ENCODE measurements around the gene CENPE. TPM values are rescaled to one million over a fixed set of nuclear protein-coding genes. Genes with fewer than 3 reads are reported as not detected.

Gene CENPE
- total RNA-seq, 1 donor from 2014 or later = 0.51 TPM

DNA sequence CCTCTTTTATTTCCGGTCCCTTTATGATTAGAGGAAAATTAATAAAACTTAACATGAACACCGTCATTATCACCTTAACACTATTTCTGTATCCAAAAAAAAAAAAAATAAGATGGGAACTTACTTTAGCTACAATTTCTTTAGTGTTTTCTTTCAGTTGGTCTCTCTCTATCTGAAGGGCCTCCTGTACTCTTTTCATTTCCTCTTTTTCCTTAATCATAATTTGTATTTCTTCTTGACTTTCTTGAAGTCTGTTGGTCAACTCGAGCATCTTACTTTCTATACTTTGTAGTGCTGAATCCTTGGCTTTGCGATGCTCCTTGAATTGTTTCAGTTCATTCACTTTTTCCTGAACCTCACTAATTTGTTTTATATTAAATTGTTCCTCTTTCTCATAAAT lies 53.2 kb downstream of the CENPE start:
- ATAC-seq (no peak), DNase-seq (ENCODE audit: missing footprints) (no peak)
- intact Hi-C loops (cut with DNase I) = no loop called here

DNA sequence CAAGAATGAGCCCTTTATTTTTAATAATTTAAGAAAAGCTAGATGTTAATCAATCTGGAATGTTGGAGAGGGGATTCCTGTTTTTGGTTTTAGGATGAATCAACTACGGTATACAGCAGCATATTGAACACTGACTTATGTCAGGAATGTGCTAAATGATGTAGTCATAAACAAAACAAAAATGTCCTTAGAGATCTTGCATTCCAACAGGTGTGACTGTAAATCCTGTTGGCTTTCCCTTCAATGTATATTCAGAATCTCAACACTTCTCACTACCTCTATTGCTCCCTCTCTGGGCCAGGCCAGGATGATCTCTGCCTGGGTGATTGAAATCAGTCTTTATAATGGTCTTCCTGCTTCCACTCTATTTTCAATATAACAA lies 60.7 kb downstream of the CENPE start:
- intact Hi-C loops (cut with DNase I) = no loop called here
- ATAC-seq (no peak), DNase-seq (ENCODE audit: missing footprints) (no peak)

DNA sequence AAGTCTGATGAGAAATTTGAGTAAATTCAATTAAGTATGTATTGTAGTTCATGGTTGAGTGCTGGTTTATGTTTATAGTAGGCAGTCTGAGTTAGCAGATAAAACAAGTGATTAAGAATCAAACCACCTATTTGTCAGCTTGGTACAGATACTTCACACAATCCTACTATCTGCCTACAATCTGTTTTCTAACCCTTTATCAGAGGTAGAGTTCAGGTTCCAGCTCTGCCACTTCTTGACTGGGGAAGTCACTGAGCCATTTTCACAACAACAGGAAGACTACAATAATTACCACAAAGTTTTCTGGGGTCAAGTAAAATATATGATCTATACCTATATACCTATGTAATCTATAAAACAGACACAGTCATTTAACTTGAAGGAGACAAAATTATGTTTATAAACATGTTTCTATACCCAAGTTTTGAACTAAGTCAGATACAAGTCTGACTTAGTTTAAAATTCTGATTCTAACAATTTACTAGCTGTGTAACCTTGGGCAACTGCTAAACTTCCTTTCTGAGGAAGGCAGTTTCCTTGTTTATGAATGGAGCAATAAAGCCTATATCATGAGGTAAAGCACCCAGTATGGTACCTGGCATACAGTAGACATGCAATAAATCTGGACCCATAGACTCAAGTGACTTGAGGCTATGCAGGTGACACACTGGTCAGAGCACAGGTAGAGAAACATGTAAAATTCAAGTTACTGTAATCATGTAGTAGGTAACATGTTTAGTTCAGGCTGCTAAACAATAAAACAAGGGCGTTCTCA lies 61.3 kb downstream of the CENPE start:
- ATAC-seq (no peak), DNase-seq (ENCODE audit: missing footprints) (no peak)
- intact Hi-C loops (cut with DNase I) = no loop called here

DNA sequence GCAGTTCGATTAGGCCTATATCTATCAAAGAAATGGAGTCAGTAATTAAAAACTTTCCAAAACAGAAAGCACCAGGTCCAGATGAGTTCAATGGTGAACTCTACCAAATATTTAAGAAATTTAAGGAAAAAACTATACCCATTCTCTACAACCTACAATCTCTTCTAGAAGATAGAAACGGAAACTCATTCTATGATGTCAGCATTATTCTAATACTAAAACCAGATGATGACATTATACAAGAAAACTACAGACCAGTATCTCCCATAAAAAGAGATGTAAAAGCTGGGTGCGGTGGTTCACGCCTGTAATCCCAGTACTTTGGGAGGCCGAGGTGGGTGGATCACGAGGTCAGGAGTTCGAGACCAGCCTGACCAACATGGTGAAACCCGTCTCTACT lies 69.0 kb downstream of the CENPE start:
- ATAC-seq (no peak), DNase-seq (ENCODE audit: missing footprints) (no peak)
- intact Hi-C loops (cut with DNase I) = no loop called here

DNA sequence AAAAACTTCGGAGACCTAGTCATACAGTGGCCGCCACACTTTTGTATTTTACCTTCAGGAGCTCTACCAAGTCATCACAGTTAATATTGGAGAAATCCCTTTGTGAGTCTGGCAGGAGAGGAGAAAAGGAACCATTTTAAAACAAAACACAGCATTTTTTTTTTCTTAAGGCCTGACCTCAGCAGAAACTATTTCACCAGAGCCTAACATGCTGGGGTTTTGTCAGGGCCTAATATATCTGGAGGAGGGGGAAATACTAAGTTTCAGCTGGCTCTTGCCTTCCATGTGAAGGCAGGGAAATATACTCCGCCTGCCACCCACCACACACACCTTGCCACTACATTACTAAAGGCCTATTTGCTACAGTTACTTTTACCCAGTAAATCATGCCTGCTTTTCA lies 72.0 kb downstream of the CENPE start:
- intact Hi-C loops (cut with DNase I) = no loop called here
- DNase-seq (ENCODE audit: missing footprints) (no peak), ATAC-seq (no peak)

DNA sequence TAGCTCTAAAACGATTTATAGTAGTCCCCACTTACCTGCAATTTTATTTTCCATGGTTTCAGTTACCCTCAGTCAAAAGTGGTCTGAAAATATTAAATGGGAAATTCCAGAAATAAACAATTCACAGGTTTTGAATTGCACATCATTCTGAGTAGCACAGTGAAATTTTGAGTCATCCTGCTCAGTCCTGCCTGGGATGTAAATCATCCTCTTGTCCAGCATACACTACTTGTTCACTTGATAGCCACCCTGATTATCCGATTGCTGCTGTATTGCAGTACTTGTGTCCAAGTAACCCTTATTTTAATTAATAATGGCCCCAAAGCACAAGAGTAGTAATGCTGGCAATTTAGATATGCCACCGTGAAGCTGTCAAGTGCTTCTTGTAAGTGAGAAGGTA lies 75.0 kb downstream of the CENPE start:
- ATAC-seq (no peak), DNase-seq (ENCODE audit: missing footprints) (no peak)
- intact Hi-C loops (cut with DNase I) = no loop called here

DNA sequence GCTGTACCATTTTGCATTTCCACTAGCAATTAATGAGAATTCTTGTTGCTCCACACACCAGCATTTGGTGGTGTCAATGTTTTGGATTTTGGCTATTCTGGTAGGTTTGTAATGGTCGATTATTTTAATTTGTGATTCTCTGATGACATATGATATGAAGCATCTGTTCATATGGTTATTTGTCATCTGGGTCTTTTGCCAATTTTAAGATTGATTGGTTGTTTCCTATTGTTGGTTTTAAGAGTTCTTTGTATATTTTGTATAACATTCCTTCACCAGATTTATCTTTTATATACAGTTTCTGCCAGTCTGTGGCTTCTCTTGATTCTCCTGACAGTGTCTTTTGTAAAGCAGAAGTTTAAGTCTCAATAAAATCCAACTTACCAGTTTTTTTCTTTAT lies 80.0 kb downstream of the CENPE start:
- DNase-seq (ENCODE audit: missing footprints) (no peak), ATAC-seq (no peak)
- intact Hi-C loops (cut with DNase I) = no loop called here

DNA sequence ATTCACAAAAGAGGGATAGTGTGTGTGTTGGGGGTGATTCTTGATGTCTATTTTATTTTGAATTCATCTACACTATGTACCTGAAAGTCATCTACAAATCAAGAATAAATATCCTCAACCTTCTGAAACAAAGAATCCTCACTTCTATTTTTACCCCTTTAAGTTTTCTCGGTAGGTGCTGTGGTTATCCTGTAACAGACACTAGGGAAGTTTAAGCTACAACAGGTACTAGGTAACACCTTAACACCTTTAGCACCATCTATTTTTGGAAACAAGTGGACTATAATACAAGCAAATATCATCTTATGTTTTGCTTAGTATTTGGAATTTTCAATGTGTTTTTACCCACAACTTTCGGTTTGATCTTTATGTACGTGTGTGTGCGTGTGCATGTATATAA lies 86.5 kb downstream of the CENPE start:
- no peak for DNase-seq (ENCODE audit: missing footprints)
- intact Hi-C loops (cut with DNase I) = no loop called here
- no peak for ATAC-seq

DNA sequence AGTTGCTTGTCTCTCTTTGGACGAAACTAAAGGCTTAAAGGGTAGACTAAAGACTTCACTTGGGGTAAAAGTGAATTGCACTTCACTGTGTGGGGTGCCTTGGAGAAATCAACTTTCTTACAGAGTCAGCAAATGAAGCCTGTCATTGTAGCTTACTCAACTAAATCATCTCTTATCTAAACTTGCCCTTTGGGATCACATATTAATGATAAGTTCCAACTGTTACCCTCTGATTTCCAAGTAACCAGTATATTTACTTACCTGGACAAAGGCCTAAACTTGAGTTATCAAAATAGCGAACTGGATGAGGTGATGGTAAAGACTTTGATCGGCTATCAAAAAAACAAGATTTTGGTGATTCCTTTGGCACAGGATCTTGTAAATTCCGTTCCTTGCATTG lies 89.6 kb downstream of the CENPE start:
- DNase-seq (ENCODE audit: missing footprints) (no peak), ATAC-seq (no peak)
- intact Hi-C loops (cut with DNase I) = no loop called here

DNA sequence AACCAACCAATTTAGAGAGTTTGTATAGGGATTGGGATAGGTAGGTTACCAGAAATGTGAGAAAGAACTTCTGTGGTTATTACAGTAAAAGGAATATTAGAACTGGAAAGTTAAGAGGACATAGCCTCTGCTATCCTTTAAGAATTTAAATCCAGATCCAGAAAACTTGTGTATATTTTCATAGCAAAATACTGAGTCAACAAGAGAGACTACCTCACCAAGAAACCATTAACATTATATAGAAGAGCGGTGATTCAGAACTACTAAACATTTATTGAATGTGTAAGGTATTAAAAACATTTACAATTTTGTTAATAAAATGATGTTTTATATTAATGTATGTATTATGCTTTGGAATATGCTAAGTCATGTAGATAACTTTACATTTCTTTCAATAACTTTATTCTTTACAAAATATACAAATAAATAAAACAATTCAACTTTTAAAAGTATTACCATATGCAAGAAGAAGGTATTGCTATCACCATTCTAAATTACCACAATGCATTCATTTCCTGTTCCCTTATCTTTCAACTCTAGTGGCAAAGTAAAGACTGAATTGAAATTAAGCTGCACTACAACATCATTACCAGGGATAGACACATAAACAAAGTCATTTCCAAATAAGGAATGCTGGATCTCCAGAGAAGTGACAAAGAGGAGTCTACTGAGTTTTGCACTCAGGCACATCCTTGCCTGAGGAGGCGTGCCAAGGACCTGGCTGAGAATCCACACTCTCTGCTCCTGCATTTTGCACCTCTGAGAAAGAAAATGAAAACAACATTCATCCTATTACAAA lies 92.4 kb downstream of the CENPE start:
- ATAC-seq (no peak), DNase-seq (ENCODE audit: missing footprints) (no peak)
- intact Hi-C loops (cut with DNase I) = no loop called here

DNA sequence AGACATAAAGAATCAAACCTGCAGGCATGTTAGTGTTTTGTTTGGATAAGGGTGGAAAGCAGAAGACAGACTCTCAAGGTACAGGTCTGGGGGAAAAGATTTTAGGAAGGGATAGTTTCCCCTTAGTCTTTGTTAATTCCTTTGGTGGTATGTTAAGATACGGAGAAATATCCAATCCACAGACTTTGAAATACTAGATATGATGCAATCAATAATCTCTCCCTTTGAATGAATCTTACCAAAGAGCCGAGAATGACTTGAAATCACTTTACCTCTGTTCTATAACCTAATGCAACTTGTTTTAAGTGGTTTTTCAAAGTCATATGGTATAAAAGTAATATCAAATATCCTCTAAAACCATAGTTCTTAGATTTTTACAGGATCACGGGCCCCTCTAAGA lies 93.3 kb downstream of the CENPE start:
- no peak for DNase-seq (ENCODE audit: missing footprints)
- no peak for ATAC-seq
- intact Hi-C loops (cut with DNase I) = loop anchor here (5.0 kb wide), 1 partner anchor 658 kb away; no protein-coding TSS in a partner anchor

DNA sequence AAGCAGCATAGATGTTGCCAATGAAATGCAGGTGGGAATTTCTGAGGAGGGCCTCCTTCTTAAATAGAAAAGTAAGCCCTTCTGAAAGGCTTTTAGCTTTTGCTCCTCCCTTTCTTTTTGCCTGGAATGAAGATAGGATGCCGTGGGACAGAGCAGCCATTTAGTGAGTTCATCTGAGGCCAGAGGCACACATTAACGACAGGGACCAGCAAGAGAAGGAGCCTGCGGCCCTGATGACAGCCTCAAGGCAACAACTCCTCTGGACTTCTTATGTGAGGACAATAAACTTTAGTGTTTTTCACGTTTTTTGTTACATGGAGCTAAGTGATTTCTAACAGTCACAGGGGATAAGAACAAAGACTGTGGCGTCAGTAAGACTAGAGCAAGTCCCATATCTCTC lies 97.5 kb downstream of the CENPE start:
- no peak for ATAC-seq
- no peak for DNase-seq (ENCODE audit: missing footprints)
- intact Hi-C loops (cut with DNase I) = loop anchor here (5.0 kb wide), 1 partner anchor 653 kb away; no protein-coding TSS in a partner anchor

DNA sequence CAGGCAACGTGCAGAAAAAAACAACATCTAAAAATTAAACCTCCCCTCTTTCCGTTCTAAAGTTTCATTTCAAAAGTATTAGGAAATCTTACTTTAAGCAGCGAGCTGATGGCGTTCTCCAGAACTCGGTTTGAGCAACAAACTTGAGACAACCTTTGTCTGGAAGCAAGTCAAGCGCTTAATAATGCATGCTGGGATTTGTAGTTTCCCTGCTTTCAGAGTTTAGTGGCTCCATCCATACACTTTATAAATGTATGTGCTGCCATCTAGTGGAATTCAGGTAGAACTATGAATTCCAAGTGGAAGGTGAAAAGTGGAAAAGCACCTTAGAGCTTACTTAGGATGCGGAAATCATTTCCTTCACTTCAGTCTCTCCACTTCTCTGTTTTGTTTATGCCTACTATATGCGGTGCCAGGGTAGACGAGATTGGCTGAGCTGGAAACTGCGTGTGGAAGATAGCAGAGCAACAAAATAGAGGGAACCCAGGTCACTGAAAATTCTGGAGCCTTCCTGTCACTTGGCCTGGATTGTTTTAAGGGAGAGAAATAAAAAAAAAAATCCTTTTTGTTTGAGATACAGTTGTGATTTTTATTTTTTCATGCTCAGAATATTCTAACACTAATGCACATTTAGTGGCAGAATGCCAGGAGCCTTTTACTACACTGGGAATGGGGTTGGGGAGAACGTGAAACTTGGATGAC lies 98.3 kb downstream of the CENPE start, which contains the start of gene BDH2:
BDH2 (minus strand) TSS at position 144 of the 702 bp plus-strand sequence. CDS start 3,580 bp downstream, outside the sequence.
- ATAC-seq = peak; percentile 95
- DNase-seq (ENCODE audit: missing footprints) = no peak
- intact Hi-C loops (cut with DNase I) = loop anchor here (5.0 to 10.0 kb wide), 5 partner anchors 85 to 668 kb away; partner anchors contain the start of genes SLC9B1 and UBE2D3

DNA sequence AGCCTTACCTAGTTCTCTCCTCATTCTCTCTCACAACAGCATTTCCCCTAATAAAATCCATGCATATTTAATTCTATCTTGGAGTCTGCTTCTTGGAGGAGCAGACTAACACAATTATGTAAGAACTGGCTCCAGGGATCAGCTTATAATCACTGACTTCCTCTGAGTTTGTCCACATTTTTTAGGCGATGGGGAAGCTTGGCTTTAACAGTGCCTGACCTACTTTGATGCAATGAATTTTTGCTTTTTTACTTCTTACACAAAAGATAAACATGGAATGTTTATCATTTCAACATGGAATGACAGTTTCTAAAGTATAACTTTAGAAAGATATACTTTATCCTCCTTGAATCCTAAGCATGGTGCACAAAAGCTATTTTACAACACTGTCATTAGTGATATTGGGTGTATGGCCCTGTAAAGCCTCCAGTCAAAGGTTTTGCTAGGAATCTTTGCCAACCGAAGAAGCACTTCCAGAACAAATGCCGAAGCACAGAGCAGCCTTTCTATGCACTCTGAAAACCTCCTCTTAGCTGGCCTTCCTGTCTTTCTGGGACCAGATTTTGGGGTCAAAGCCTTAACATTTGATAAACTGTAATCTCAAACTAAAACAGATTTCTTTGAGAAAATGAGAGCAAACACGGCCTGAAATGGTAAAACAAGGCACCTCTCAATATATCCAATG lies 99.2 kb downstream of the CENPE start:
- intact Hi-C loops (cut with DNase I) = loop anchor here (5.0 to 10.0 kb wide), 4 partner anchors 84 to 667 kb away; partner anchors contain the start of genes SLC9B1 and UBE2D3
- DNase-seq (ENCODE audit: missing footprints) (no peak), ATAC-seq (peak; percentile 38)

DNA sequence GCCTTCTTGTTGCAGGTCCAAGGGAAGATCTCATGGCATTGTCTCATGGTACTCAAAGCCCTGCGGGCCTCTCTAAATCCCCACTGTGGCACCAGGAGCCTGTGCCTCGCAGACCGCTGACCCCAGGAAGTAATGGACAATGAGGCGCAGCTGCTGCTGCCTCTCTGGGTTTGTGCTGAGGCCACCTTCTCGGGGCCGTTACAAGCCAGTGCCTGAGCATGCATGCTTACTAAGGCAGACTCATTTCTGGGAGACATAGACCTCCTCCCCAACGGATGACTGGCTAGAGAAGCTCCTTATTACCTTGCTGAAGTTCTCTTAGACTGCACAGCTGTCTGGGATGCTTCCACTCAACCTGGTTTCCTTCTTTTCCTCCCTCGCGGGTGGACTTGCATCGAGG lies 99.8 kb downstream of the CENPE start:
- intact Hi-C loops (cut with DNase I) = loop anchor here (5.0 to 10.0 kb wide), 4 partner anchors 84 to 666 kb away; partner anchors contain the start of genes SLC9B1 and UBE2D3
- ATAC-seq (no peak), DNase-seq (ENCODE audit: missing footprints) (no peak)

DNA sequence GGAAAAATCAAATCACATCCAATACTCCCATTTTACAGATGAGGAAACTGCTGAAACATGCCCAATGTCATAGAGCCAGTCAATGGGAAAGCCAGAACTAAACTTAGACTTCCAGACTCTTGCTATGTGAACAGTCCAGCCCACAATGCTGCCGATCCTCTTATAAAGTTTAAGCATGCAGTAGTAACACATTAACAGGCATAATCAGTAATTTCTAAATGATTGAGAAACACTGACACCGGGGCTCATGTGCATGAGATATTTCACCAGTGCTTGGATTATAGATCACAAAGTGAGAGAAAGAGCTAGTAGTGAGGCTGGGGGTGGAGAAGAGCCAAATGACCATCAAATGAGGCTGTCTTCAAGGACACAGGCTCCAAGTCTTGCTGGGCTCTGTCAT lies 101.0 kb downstream of the CENPE start:
- intact Hi-C loops (cut with DNase I) = loop anchor here (5.0 to 10.0 kb wide), 4 partner anchors 82 to 665 kb away; partner anchors contain the start of genes SLC9B1 and UBE2D3
- no peak for ATAC-seq
- DNase-seq (ENCODE audit: missing footprints) = no peak

DNA sequence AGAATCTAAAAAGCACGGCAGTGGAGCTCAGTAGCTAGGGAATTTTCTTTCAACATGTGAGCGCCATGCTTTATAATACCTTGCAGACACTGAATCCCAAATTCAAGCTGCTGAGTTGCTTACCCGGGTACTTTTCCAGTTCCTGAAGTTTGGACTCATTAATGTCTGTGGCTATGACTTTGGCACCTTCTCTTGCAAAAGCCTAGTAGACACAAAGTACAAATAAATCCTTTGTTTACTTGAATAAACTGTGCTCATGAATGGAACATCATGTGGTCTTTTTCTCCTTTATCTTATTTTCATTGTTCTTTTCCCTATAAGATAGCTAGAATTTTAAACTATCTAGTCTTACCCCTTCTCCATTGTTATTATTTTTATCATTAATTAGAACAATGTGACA lies 103.1 kb downstream of the CENPE start:
- ATAC-seq = no peak
- intact Hi-C loops (cut with DNase I) = loop anchor here (5.0 to 10.0 kb wide), 4 partner anchors 80 to 663 kb away; partner anchors contain the start of genes SLC9B1 and UBE2D3
- no peak for DNase-seq (ENCODE audit: missing footprints)

DNA sequence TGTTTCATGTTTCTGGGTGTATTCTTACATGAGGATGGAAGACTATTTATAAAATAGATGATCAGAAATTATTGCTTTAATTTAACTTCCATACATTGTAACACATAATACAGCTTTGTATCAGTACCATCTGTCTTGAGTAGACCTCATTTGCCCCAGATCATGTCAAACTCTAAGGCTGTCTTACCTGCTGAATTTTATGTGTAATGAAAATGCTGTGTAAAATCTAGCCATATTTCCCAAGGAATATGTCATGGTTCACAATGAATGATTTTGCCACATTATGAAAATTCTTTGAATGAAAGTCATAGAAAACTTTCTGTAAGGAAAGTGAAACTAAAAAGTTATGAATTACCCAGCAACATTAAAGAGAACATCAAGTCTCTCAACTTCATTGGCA lies 105.9 kb downstream of the CENPE start:
- intact Hi-C loops (cut with DNase I) = loop anchor here (5.0 to 10.0 kb wide), 2 partner anchors 45 to 77 kb away; partner anchors contain the start of gene SLC9B1
- DNase-seq (ENCODE audit: missing footprints) (no peak), ATAC-seq (no peak)

Measured in Right ventricle myocardium inferior (tissue), 1 donor.